ENCODE measurements around the gene HES3.

The HES3 gene

DNA sequence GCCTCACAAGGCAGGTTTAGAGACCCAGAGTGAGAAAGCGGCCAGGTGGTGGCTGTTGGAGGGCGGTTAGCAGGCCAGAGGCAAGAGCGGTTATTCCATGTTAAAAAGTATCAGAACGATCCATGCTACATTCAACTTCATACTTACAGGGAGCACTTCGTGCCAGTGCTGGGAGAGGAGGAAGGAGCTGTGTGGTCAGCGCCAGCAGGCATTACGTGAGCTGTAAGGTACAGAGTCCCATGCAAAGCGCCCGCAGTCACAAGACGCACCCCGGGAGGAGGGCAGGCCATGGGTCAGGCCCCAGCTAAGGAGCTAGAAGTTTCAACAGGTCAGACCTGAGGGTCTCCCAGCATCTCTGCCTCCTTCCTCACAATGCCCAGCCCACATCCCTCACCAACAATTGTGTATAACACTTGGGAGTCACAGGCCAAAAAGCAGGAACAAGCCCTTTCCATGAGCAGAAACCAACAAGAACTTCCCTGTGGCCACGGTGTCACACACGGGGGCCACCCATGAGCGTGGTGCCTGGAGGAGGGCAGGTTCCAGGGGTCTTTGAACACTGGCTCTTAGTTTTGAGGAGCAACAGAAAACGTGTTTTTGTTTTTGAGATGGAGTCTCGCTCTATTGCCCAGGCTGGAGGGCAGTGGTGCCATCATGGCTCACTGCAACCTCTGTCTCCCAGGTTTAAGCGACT lies 38.7 kb downstream of the HES3 start:
- no peak overlapping the region for H3K4me3 ChIP-seq (ENCODE audit: low read depth, low read length)
- TF ChIP-seq, protein P1, sequence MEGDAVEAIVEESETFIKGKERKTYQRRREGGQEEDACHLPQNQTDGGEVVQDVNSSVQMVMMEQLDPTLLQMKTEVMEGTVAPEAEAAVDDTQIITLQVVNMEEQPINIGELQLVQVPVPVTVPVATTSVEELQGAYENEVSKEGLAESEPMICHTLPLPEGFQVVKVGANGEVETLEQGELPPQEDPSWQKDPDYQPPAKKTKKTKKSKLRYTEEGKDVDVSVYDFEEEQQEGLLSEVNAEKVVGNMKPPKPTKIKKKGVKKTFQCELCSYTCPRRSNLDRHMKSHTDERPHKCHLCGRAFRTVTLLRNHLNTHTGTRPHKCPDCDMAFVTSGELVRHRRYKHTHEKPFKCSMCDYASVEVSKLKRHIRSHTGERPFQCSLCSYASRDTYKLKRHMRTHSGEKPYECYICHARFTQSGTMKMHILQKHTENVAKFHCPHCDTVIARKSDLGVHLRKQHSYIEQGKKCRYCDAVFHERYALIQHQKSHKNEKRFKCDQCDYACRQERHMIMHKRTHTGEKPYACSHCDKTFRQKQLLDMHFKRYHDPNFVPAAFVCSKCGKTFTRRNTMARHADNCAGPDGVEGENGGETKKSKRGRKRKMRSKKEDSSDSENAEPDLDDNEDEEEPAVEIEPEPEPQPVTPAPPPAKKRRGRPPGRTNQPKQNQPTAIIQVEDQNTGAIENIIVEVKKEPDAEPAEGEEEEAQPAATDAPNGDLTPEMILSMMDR (IDR thresholded peaks at IDR 0.05; ENCODE audit: low read depth, low read length), result no peak

DNA sequence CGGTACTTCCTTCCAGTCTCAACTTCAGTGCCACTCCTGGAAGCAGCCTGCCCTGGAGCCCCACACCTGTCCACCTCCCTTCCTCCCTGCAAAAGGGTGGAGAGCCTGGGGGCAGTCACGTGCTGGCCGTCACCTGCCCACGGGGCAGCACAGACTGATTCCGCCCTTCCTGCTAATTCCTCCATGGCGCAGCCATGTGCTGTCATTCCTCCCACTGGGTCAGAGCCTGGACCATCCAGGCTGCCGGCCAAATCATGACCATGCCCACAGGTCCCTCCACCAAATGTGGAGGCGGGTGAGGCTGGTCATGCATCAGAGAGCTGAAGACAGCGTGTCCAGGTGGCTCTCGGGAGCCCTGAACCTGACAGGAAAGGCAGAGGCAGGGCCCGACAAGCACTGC lies 41.4 kb downstream of the HES3 start:
- no peak overlapping the region for H3K4me3 ChIP-seq (ENCODE audit: low read depth, low read length)
- TF ChIP-seq, protein P1 (IDR thresholded peaks at IDR 0.05; ENCODE audit: low read depth, low read length), result no peak

DNA sequence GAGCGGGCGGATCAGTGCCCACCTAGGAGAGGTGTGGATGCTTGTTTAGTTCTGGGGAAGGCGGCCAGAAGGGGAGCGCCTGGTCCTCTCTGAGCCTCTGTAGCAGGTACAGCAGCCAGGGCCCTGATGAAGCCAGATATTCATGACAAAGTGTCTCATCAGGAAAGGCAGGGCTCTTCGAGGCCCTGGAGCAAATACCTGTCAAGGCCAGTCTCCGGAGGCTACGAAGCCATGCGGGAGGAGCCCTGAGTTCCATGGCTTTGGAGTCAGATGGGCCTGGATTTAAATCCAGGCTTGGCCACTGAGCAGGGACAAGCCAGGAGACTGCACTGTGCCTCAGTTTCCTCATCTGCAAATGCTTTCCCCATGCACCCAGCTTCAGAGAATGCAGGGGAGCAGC lies 42.3 kb downstream of the HES3 start:
- TF ChIP-seq, protein P1 (IDR thresholded peaks at IDR 0.05; ENCODE audit: low read depth, low read length), result no peak

DNA sequence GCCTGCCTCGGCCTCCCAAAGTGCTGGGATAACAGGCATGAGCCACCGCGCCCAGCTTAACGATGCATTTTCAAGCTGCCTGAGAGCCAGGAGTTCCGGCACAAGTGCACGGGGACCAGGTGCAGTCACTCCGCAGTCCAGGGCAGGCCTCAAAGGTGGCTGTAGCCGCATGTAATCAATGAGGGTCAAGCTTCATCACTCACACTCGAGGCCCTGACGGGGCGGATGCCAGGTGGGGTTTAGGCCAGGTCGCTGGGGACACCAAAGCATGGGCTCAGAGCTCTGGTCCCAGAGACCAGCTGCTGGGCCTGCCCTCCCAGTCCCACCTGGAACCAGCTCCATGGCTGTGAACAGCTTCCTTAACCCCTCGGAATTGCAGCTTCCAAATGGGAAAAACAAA lies 43.0 kb downstream of the HES3 start:
- TF ChIP-seq, protein P1 (IDR thresholded peaks at IDR 0.05; ENCODE audit: low read depth, low read length), result no peak
- no peak overlapping the region for H3K4me3 ChIP-seq (ENCODE audit: low read depth, low read length)

More for the DNA sequence above, 42.3 kb downstream of the HES3 start:
- H3K4me3 ChIP-seq (ENCODE audit: low read depth, low read length), result no peak overlapping the region

DNA sequence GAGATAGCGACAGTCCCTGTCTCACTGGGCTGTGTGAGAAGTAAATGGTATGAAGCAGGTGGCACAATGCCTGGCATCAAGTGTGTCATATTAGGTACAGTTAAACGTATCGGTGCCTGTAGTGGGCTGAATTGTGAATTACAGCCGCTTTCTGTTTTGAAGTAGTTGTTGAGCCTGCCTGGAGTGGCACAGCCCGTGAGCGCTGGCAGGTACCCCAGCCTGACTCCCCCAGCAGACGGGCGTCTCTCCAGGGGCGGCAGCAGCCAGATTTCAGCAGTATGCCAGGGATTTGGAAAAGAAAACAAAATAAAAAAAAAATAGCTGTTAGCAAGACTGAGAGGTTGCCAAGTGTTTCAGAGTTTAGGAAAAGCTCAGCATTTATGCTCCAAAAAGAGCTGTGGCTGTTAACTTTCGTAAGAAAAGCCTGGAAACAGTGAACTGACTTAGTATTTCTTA lies 43.5 kb downstream of the HES3 start:
- no peak overlapping the region for H3K4me3 ChIP-seq (ENCODE audit: low read depth, low read length)
- TF ChIP-seq, protein P1 (IDR thresholded peaks at IDR 0.05; ENCODE audit: low read depth, low read length), result no peak

DNA sequence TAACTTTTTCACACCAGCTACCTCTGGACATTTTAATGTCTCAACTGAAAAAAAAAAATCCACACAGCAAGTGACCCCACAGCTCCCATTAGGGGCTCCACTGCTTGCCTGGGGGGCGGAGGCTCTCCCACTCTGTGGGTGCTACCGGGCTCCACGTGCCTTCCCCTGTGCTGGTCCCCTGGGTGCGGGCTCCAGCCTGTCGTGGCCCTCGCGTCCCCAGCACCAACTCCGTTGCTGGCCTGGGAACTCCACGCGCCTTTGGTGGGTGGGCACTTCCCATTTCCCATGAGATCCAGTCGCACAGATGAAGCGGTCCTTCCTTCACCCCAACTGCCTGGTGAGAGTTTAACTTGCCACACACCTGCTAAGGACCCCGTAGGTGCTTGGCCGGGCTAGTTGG lies 44.0 kb downstream of the HES3 start:
- TF ChIP-seq, protein P1 (IDR thresholded peaks at IDR 0.05; ENCODE audit: low read depth, low read length), result no peak
- no peak overlapping the region for H3K4me3 ChIP-seq (ENCODE audit: low read depth, low read length)

DNA sequence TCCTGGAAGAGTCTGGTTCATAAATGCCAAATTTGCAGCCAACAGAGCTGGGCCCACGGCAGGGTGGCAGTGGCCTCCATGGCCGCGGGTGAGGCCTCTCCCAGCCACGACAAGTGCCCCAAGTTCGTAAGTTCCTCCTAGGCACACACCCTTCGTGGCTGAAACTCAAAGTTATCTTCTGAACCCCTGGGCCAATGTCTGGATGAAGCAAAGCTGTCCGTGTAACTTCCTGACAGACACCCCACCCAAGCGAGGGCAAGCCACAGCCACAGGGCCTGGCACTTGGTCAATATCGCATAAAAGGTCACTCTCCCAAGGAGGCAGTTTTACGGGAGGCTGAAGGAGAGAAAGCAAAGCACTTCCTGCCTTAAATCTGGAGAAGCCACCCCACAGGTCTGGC lies 44.7 kb downstream of the HES3 start:
- no peak overlapping the region for H3K4me3 ChIP-seq (ENCODE audit: low read depth, low read length)
- TF ChIP-seq, protein P1 (IDR thresholded peaks at IDR 0.05; ENCODE audit: low read depth, low read length), result no peak

Measured in WI38 (cell line).